Stimulated activated CD8-positive, alpha-beta memory T cell treated with anti-CD3 and anti-CD28 coated beads, Interleukin-15, amount 100 ng/mL, for 4 hours (primary cell): ENCODE measurements around the gene ACBD3.

Experiments used
- DNase-seq, 2 donors: peaks; one replicate each; pipeline ENCODE4 v3.0.0-alpha.2; 2020; ENCODE audit warnings: low read depth in 2 of 2

Gene ACBD3

GRCh38 chr1:226134170-226135058 is 52.1 kb downstream of the ACBD3 start:
- no peak for DNase-seq

GRCh38 chr1:226133504-226134123 is 52.9 kb downstream of the ACBD3 start:
- no peak for DNase-seq

GRCh38 chr1:226132728-226133503 is 53.6 kb downstream of the ACBD3 start:
- DNase-seq = no peak

DNA sequence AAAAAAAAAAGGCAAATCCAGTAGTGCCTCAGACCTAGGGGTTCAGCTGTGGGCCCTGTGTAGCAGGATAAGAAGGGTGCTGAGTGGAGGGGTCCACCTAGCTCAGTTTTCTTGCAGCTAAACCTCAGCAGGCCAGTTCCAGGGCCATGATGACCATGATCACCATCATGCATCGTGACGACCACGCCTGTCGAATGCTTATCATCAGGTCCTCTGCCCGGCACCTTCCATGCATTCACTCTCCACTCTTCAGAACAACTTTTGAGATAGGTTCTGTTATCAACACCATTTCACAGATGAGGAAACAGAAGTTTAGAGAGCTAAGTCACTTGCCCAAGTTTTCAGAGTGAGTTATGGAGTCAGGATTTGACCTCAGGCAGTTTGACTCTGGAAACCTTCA is 54.9 kb downstream of the ACBD3 start:
- no peak for DNase-seq

DNA sequence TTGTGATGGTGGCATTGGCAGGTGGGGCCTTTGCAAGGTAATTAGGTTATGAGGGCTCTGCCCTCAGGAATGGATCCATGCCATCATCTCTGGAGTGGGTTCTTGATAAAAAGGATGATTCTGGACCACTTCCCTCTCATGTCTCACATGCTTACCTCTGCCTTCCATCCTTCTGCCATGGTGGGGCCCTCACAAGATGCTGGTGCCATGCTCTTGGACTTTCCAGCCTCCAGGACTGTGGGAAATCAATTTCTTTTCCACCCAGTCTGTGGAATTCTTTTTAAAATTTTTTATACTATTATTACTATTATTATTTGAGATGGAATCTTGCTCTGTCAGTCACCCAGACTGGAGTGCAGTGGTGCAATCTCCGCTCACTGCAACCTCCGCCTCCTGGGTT is 57.3 kb downstream of the ACBD3 start:
- no peak for DNase-seq

DNA sequence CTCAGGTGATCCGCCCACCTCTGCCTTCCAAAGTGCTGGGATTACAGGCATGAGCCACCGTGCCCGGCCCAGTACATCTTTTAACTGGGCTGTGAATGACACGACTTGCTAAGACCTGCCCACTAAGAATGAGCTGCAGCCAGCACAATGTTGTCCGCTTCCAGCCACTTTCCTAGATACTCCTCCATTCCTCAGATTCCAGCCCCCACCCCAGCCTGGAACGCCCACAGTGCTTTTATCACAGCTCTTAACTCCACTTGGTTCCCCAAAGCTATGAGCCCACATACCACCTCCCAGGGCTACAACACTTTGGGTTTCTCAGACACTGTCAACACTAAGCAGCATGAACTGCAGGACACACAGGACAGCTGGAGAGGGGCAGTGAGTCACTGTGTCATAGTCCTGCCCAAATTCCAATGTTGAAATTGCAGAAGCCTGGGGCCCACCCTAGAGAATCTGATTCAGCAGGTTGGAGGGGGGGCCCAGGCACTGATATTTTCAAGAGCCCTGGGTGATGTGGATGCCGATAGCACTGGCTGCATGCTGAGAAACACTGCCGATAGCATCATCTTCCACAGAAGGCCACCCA is 58.0 kb downstream of the ACBD3 start:
- no peak for DNase-seq

GRCh38 chr1:226126824-226127569 is 59.5 kb downstream of the ACBD3 start:
- no peak for DNase-seq

DNA sequence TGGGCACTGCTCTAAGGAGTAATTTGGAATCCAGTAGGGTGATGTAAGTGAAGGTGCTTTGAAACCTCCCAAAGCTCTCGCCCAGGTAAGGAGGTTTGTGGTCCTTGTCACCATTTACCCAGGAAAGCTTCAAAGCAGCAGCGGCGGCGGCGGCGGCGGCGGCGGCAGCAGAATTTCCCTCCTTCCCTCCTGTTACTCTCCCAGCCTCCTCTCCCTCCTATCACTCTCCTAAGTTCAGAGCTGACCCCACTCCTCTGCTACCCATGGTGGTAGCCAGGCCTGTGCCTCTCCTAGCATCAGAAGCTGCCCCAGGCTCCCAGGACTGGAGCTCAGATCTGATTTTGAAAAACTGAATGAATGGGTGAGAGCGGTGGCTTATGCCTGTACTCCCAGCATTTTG is 60.7 kb downstream of the ACBD3 start:
- no peak for DNase-seq

DNA sequence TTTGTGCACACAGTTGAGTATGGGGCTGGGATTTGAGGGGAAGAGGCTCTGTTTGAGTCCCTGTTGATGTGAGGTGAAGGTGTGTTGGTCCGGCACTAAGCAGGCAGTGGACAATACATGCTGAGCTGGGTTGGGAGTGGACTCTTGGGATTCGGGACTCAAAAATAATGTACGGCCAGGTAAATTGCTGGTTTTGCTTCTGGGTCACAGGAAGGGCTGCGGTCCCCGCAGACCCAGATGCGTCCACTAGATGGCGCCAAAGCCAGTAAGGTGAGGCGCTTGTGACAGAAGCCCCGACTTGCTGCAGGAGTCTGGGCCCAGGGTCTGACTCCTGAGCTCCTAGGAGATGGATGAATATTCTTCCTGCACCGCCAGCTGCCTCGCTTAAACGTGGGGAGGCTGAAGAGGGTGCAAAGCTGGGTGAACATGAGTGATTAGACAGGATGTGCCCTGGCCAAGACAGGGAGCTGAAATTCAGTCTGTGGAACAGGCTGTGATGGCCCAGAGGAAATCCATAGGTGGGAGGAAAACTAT is 61.4 kb downstream of the ACBD3 start:
- peak; percentile 56 to 71 for DNase-seq

GRCh38 chr1:226123591-226124471 is 62.7 kb downstream of the ACBD3 start:
- DNase-seq = no peak

- no peak for DNase-seq
Measured at GRCh38 chr1:226123212-226123560, 63.4 kb downstream of the ACBD3 start.

DNA sequence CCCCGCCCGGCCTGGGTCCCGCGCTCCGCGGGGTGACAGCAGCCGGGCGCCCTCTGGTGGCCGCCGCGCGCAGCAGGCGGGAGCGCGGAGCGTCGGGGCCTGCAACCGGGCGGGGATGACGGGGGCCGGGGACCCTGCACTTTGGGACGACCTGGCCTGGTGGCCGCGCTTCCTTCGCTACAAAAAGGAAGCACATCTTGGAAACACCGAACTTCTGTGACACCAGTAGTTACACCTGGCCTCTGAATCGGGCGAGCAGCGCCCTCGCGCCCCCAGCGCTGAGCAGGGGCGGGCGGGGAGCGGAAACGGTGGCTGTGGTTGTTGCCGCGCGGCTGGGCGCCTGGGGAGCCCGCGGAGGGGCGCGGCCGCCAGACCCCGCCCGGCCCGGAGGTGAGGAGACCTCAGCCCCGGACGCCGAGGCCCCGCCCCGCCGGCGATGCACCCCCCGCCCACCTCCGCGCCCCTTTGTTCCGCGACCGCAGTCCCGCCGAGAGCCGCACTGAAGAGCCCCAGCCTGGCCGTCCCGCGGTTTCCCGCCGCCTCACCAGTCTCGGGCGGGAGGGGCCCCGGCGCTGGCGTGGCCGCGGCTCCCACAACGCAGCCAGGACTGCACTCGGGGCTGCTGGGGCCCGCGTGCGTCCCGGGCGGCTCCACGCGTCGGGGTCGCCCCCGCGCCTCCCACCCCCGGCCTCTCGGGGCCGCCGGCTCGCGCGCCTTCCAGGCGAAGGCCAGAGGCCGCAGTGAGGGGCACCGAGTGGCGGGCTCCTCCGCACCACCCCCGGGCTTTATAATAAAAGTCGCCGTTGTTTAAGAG is 64.7 kb downstream of the ACBD3 start:
- peak; percentile 24 to 55 for DNase-seq

GRCh38 chr1:226121049-226121586 is 65.4 kb downstream of the ACBD3 start:
- DNase-seq = no peak

GRCh38 chr1:226120398-226120797 is 66.1 kb downstream of the ACBD3 start:
- DNase-seq = no peak

DNA sequence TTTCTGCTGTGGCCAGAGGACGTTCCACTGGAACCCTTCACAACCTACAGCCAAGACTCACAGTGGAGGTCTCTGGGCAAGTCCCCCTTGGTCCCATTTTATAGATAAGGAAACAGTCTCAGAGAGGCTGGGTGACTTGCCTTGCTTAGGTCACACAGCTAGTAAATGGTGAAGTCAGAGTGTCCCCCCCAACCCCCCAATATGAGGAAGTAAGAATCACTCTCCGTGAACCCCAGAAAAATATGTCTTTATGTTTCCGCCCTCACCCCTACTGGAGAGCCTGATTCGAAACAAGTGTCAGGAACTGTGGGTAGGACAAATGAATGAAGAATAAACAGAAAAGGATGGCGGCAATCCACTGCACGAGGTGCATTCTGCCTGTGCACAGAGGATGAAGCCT is 67.4 kb downstream of the ACBD3 start:
- no peak for DNase-seq

DNA sequence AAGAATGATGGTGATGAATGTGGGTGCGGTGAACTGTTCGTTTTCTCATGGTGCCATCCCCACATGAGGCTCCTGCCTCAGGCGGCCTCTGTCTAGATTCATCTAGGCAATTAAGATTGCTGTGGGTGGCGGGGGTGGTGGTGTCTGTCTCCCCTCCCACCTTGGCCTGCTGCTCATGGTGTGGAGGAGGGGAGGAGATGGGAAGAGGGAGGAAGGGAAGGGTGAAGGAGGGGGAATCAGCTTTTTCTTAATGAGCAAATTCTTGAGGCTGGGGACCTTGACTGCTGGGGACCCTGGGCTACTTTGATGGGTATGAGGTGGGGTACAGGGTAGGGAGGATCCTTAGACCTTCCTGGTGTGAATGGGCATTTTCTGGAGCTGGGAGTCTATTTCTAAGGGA is 68.2 kb downstream of the ACBD3 start:
- DNase-seq = no peak

GRCh38 chr1:226117330-226117729 is 69.2 kb downstream of the ACBD3 start:
- DNase-seq = no peak

- DNase-seq = no peak
Measured at GRCh38 chr1:226116673-226117072, 69.9 kb downstream of the ACBD3 start.

DNA sequence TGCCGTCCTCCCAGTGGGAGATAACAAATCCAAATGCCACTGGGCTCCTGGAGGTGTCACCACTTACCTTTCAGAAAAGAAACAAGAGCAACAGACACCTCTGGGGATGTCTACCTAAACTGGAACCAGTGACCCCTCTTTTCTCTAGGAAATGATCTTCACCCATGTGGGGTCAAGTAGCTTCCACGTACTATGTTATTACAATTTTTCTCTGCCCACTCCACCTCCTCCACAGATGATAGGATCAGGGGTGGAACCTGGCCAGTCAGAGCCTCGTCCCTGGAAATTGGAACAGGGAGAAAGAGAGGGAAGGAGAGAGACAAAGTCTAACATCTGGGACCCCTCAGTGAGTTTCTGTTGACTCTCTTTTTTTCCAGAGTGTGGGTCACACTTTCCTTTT is 73.9 kb downstream of the ACBD3 start:
- no peak for DNase-seq
